Sigmoid colon (tissue), 7 donors: ENCODE measurements around the gene NT5M. TPM values are rescaled to one million over a fixed set of nuclear protein-coding genes. Genes with fewer than 3 reads are reported as not detected.

Experiments
- DNase-seq: peaks from one replicate; pipeline ENCODE4 v3.0.0-alpha.2; 2019
- H3K27ac ChIP-seq, 4 donors: fragments of 200-600 bp; sonication (generic); one replicate each; pipeline ENCODE4 v1.5.1; 2016 to 2019; ENCODE audit warnings: mild to moderate bottlenecking in 1 of 4
- H3K27me3 ChIP-seq, 3 donors: fragments of 200-600 bp; sonication (generic); one replicate each; pipeline ENCODE4 v1.5.1; 2019; ENCODE audit warnings: mild to moderate bottlenecking in 1 of 3
- H3K36me3 ChIP-seq, 4 donors: fragments of 200-600 bp; sonication (generic); one replicate each; pipeline ENCODE4 v1.5.1; 2016 to 2019
- H3K4me1 ChIP-seq, 4 donors: fragments of 200-600 bp; sonication (generic); one replicate each; pipeline ENCODE4 v1.5.1; 2017 to 2019
- H3K4me3 ChIP-seq, 4 donors: fragments of 200-600 bp; sonication (generic); one replicate each; pipeline ENCODE4 v1.5.1; 2017 to 2019; ENCODE audit warnings: mild to moderate bottlenecking in 2 of 4, moderate library complexity in 1 of 4
- H3K9me3 ChIP-seq, 4 donors: fragments of 200-600 bp in 3 of 4; sonication (generic) in 3 of 4; one replicate each; pipeline versions ENCODE4 v1.5.1 to v1.6.1; 2013 to 2019
- CTCF ChIP-seq, 4 experiments: fragments of 450-650 bp in 3 of 4; fragments of 200-600 bp in 1 of 4; IDR thresholded peaks; one replicate each; pipeline ENCODE4 v1.5.1; 2016 to 2019; ENCODE audit warnings: antibody characterized with exemption in 4 of 4, mild to moderate bottlenecking in 3 of 4, moderate library complexity in 2 of 4
- EP300 ChIP-seq, 4 donors: sonication (generic); formaldehyde crosslinking; IDR thresholded peaks; one replicate each; pipeline ENCODE4 v1.6.1; 2017; ENCODE audit warnings: antibody characterized with exemption in 4 of 4
- POLR2A ChIP-seq, 2 donors: fragments of 450-650 bp; IDR thresholded peaks; one replicate each; pipeline ENCODE4 v1.6.1; 2016; ENCODE audit warnings: antibody characterized with exemption in 2 of 2, mild to moderate bottlenecking in 2 of 2, moderate library complexity in 2 of 2
- POLR2AphosphoS5 ChIP-seq, 4 donors: sonication (generic); formaldehyde crosslinking; IDR thresholded peaks; one replicate each; pipeline ENCODE4 v1.6.1; 2017; ENCODE audit warnings: antibody characterized with exemption in 4 of 4
- WGBS, 2 donors: extraction: QIAGEN DNeasy Blood & Tissue Kit; methylation state at CpG; one replicate each; pipeline ENCODE4 v1.1.7; 2013; 5-methylcytosine and 5-hydroxymethylcytosine counted together
- intact Hi-C: fragments of 100-400 bp; cut with DNase I; formaldehyde crosslinking; loops from one replicate; pipeline ENCODE4 v1.15.1; 2023
- polyA plus RNA-seq, 3 donors: library from polyadenylated mRNA; stranded (reverse); fragments of 200-250 nt; gene quantifications; one replicate each; pipeline ENCODE4 v1.2.3, GENCODE V29; 2013
- total RNA-seq, 4 donors: library from RNA; depleted of rRNA; stranded (reverse); fragments of >200 nt; gene quantifications; one replicate each; pipeline ENCODE4 v1.1.0, GENCODE V29; 2016
- donor health status: healthy with polysubstance abuse.
- donor health status: Bipolar disorder and iron deficiency.
- donor health status: healthy.

Gene NT5M
- total and polyA plus RNA-seq, 7 donors: 0.92 to 5.8 (median 4.3) TPM

GRCh38 chr17:17315142-17315821 is 12.1 kb downstream of the NT5M start:
- Histone ChIP-seq H3K27ac (no peak overlapping the region), H3K4me3 (no peak overlapping the region), H3K9me3 (no peaks in the 10 kb centered on the region), H3K27me3 (no peaks in the 10 kb centered on the region), H3K4me1 (no peaks in the 10 kb centered on the region), H3K36me3 (peaks cover 0 to 27% (median 0%) of the 10 kb centered on the region in 4 donors)
- intact Hi-C loops: no loop called here
- DNase-seq: no peak
- TF ChIP-seq EP300 (IDR thresholded peaks at IDR 0.05): no peak
- TF ChIP-seq POLR2A (IDR thresholded peaks at IDR 0.05): no peak
- no peak for TF ChIP-seq CTCF (IDR thresholded peaks at IDR 0.05)
- no peak for TF ChIP-seq POLR2AphosphoS5 (IDR thresholded peaks at IDR 0.05)
- 44 to 78% methylated on average over 6 of the region's 6 CpGs for WGBS, 2 donors

GRCh38 chr17:17320188-17320910 is 17.2 kb downstream of the NT5M start:
- H3K4me3 ChIP-seq: no peak overlapping the region
- peaks cover 0 to 12% (median 0%) of the 10 kb centered on the region in 4 donors for H3K36me3 ChIP-seq
- TF ChIP-seq POLR2A (IDR thresholded peaks at IDR 0.05): no peak
- TF ChIP-seq POLR2AphosphoS5 (IDR thresholded peaks at IDR 0.05): no peak
- TF ChIP-seq CTCF (IDR thresholded peaks at IDR 0.05): no peak
- TF ChIP-seq EP300 (IDR thresholded peaks at IDR 0.05): no peak
- WGBS, 2 donors: 92 to 93% methylated on average over 16 of the region's 16 CpGs
- no peaks in the 10 kb centered on the region for H3K9me3 ChIP-seq
- no peak overlapping the region for H3K27ac ChIP-seq
- H3K27me3 ChIP-seq: no peaks in the 10 kb centered on the region
- intact Hi-C loops: no loop called here
- no peaks in the 10 kb centered on the region for H3K4me1 ChIP-seq
- no peak for DNase-seq

GRCh38 chr17:17320911-17321220 is 17.7 kb downstream of the NT5M start:
- H3K4me3 ChIP-seq: no peak overlapping the region
- intact Hi-C loops: no loop called here
- no peaks in the 10 kb centered on the region for H3K9me3 ChIP-seq
- no peak overlapping the region for H3K27ac ChIP-seq
- DNase-seq: no peak
- no peaks in the 10 kb centered on the region for H3K4me1 ChIP-seq
- H3K27me3 ChIP-seq: no peaks in the 10 kb centered on the region
- TF ChIP-seq EP300 (IDR thresholded peaks at IDR 0.05) (no peak), POLR2A (IDR thresholded peaks at IDR 0.05) (no peak), POLR2AphosphoS5 (IDR thresholded peaks at IDR 0.05) (no peak), CTCF (IDR thresholded peaks at IDR 0.05) (no peak)
- 88 to 93% methylated on average over 10 of the region's 10 CpGs for WGBS, 2 donors
- peaks cover 0 to 12% (median 0%) of the 10 kb centered on the region in 4 donors for H3K36me3 ChIP-seq

- no peak overlapping the region for H3K4me3 ChIP-seq
- intact Hi-C loops: no loop called here
- H3K9me3 ChIP-seq: no peaks in the 10 kb centered on the region
- no peak overlapping the region for H3K27ac ChIP-seq
- H3K36me3 ChIP-seq: peaks cover 0 to 12% (median 0%) of the 10 kb centered on the region in 4 donors
- no peaks in the 10 kb centered on the region for H3K27me3 ChIP-seq
- WGBS, 2 donors: 73 to 83% methylated on average over 11 of the region's 11 CpGs
- no peak for DNase-seq
- TF ChIP-seq CTCF (IDR thresholded peaks at IDR 0.05) (no peak), POLR2AphosphoS5 (IDR thresholded peaks at IDR 0.05) (no peak), POLR2A (IDR thresholded peaks at IDR 0.05) (no peak), EP300 (IDR thresholded peaks at IDR 0.05) (no peak)
- H3K4me1 ChIP-seq: no peaks in the 10 kb centered on the region
Measured at GRCh38 chr17:17321356-17322025, 18.3 kb downstream of the NT5M start.
